DND-41 (cell line): ENCODE data around the gene FOXO6.

Experiments
- ATAC-seq: fragments of 200-7000 bp; cut with Tn5 transposase; 3 replicates; pipeline ENCODE4 v1.9.1; 2021; ENCODE audit warnings: low read depth; ENCODE audit not compliant: insufficient read depth
- DNase-seq: peaks from one replicate; pipeline ENCODE4 v3.0.0-alpha.2; 2020
- H2AFZ ChIP-seq: 2 replicates; pipeline ENCODE4 v1.6.0; 2012; ENCODE audit warnings: low read depth, low read length
- H3K27ac ChIP-seq: 2 replicates; pipeline ENCODE4 v1.5.1; 2012; ENCODE audit warnings: low read length, inconsistent platforms
- H3K27me3 ChIP-seq: fragments of 200-600 bp; sonication (generic); 2 replicates; pipeline ENCODE4 v1.6.0; 2012; ENCODE audit warnings: low read length, mild to moderate bottlenecking, inconsistent platforms; ENCODE audit not compliant: insufficient read depth, poor library complexity
- H3K36me3 ChIP-seq: 2 replicates; pipeline ENCODE4 v1.5.1; 2012; ENCODE audit warnings: low read length, inconsistent platforms; ENCODE audit not compliant: insufficient read depth
- H3K4me1 ChIP-seq: 2 replicates; pipeline ENCODE4 v1.5.1; 2012; ENCODE audit warnings: mild to moderate bottlenecking, low read length; ENCODE audit not compliant: insufficient read depth
- H3K4me2 ChIP-seq: 2 replicates; pipeline ENCODE4 v1.6.0; 2012; ENCODE audit warnings: mild to moderate bottlenecking, moderate library complexity, low read length, inconsistent platforms; ENCODE audit not compliant: insufficient read depth
- H3K4me3 ChIP-seq, 2 experiments: fragments of 200-600 bp in 1 of 2; shearing (Covaris generic) in 1 of 2; 2 replicates each; pipeline ENCODE4 v1.5.1; 2012 to 2016; ENCODE audit warnings: inconsistent platforms in 2 of 2, low read length in 2 of 2, mild to moderate bottlenecking in 2 of 2, low read depth in 1 of 2, moderate library complexity in 1 of 2
- H3K79me2 ChIP-seq: 2 replicates; pipeline ENCODE4 v1.6.0; 2012; ENCODE audit warnings: low read length, inconsistent platforms; ENCODE audit not compliant: insufficient read depth
- H3K9ac ChIP-seq: 2 replicates; pipeline ENCODE4 v1.6.0; 2012; ENCODE audit warnings: low read depth, mild to moderate bottlenecking, inconsistent platforms, low read length, moderate library complexity
- H3K9me3 ChIP-seq: 2 replicates; pipeline ENCODE4 v1.5.1; 2012; ENCODE audit warnings: low read length, moderate library complexity, mild to moderate bottlenecking, inconsistent platforms; ENCODE audit not compliant: insufficient read depth, severe bottlenecking
- H4K20me1 ChIP-seq: 2 replicates; pipeline ENCODE4 v1.6.0; 2012; ENCODE audit warnings: low read length; ENCODE audit not compliant: insufficient read depth
- CTCF ChIP-seq: IDR thresholded peaks from 2 replicates; pipeline ENCODE4 v1.5.1; 2012; ENCODE audit warnings: borderline replicate concordance, low read length, moderate library complexity, mild to moderate bottlenecking; ENCODE audit not compliant: poor library complexity, severe bottlenecking; ENCODE audit errors: extremely low read depth
- EZH2 ChIP-seq: IDR thresholded peaks from 3 replicates; pipeline ENCODE4 v1.6.1; 2012; ENCODE audit warnings: borderline replicate concordance, low read depth, mild to moderate bottlenecking, moderate library complexity, low read length, inconsistent platforms; ENCODE audit not compliant: severe bottlenecking

Gene FOXO6

GRCh38 chr1:41322835-41323234, 38.4 kb upstream of the FOXO6 start:
- no peaks in the 10 kb centered on the region for H3K4me1 ChIP-seq
- H3K79me2 ChIP-seq: no peaks in the 10 kb centered on the region
- H3K36me3 ChIP-seq: no peaks in the 10 kb centered on the region
- no peaks in the 10 kb centered on the region for H3K9me3 ChIP-seq
- H4K20me1 ChIP-seq: no peaks in the 10 kb centered on the region; the same call in 1 of the 2 replicates
- H3K9ac ChIP-seq: no peak overlapping the region
- H2AFZ ChIP-seq: no peak overlapping the region
- DNase-seq (peak; percentile 27), ATAC-seq (peak; percentile 69)
- no peak overlapping the region for H3K27ac ChIP-seq
- no peak overlapping the region for H3K4me3 ChIP-seq
- H3K4me2 ChIP-seq: no peak overlapping the region
- TF ChIP-seq CTCF (peak; percentile 64), EZH2 (no peak)
- peaks cover 6% of the 10 kb centered on the region for H3K27me3 ChIP-seq

- peaks cover 6% of the 10 kb centered on the region for H3K27me3 ChIP-seq
- no peaks in the 10 kb centered on the region for H3K9me3 ChIP-seq
- H4K20me1 ChIP-seq: no peaks in the 10 kb centered on the region; the same call in 1 of the 2 replicates
- no peaks in the 10 kb centered on the region for H3K36me3 ChIP-seq
- no peak overlapping the region for H3K4me2 ChIP-seq
- no peaks in the 10 kb centered on the region for H3K4me1 ChIP-seq
- H3K9ac ChIP-seq: no peak overlapping the region
- TF ChIP-seq EZH2 (no peak), CTCF (no peak)
- H2AFZ ChIP-seq: no peak overlapping the region
- no peak overlapping the region for H3K27ac ChIP-seq
- no peak for ATAC-seq
- no peaks in the 10 kb centered on the region for H3K79me2 ChIP-seq
- H3K4me3 ChIP-seq: no peak overlapping the region
- DNase-seq: no peak
Observed at GRCh38 chr1:41323243-41323642, 38.0 kb upstream of the FOXO6 start.

- H3K27me3 ChIP-seq: peaks cover 4% of the 10 kb centered on the region
- no peaks in the 10 kb centered on the region for H3K4me1 ChIP-seq
- H3K36me3 ChIP-seq: no peaks in the 10 kb centered on the region
- no peak overlapping the region for H3K27ac ChIP-seq
- H2AFZ ChIP-seq: no peak overlapping the region
- DNase-seq (no peak), ATAC-seq (no peak)
- H3K9ac ChIP-seq: no peak overlapping the region
- TF ChIP-seq CTCF: no peak
- no peak for TF ChIP-seq EZH2
- peaks cover 3% of the 10 kb centered on the region; the same call in 1 of the 2 replicates for H4K20me1 ChIP-seq
- H3K4me3 ChIP-seq: no peak overlapping the region
- H3K9me3 ChIP-seq: no peaks in the 10 kb centered on the region
- H3K4me2 ChIP-seq: no peak overlapping the region
- no peaks in the 10 kb centered on the region for H3K79me2 ChIP-seq
Observed at GRCh38 chr1:41325801-41326200, 35.4 kb upstream of the FOXO6 start.
